ENCODE results near the gene RIMBP3C.

GRCh38 chr22:21585389-21585788 is 34.1 kb upstream of the RIMBP3C start:
- no peak for TF ChIP-seq TCF7 (CRISPR knock-in tag; IDR thresholded peaks at IDR 0.05; ENCODE audit: low read depth)
- no peak for TF ChIP-seq NR2C2 (CRISPR knock-in tag; IDR thresholded peaks at IDR 0.05)
- TF ChIP-seq TEAD4 (CRISPR knock-in tag; IDR thresholded peaks at IDR 0.05), result no peak
- no peak for TF ChIP-seq MAX (CRISPR knock-in tag; IDR thresholded peaks at IDR 0.05)
- no peak for TF ChIP-seq E2F5 (CRISPR knock-in tag; IDR thresholded peaks at IDR 0.05)
- no peak for TF ChIP-seq ZNF416 (CRISPR knock-in tag; IDR thresholded peaks at IDR 0.05)
- no peak for TF ChIP-seq ATF3 (CRISPR knock-in tag; conservative IDR thresholded peaks at IDR 0.05)
- TF ChIP-seq ZNF671 (CRISPR knock-in tag; IDR thresholded peaks at IDR 0.05), result no peak
- no peak for TF ChIP-seq CTCF (IDR thresholded peaks at IDR 0.05)
